ENCODE results near the gene RPEL1.
"Not testable (repeated sequence)": the region's sequence is repeated elsewhere in the genome, so short reads cannot be mapped to it uniquely, and the experiment has no call there.

RPEL1 gene

GRCh38 chr10:103245587-103245986, at the start of gene RPEL1:
Gene RPEL1, plus strand, starts transcription at chr10:103245887. Its CDS starts 110 bp downstream, at chr10:103245997.
- DNase-seq (ENCODE audit: low spot score): not testable (repeated sequence)

GRCh38 chr10:103196516-103196915, 49.2 kb upstream of the RPEL1 start:
- no peak for DNase-seq (ENCODE audit: low spot score)
- TF ChIP-seq CTCF (IDR thresholded peaks at IDR 0.05; ENCODE audit: extremely low read depth, missing control alignments): no peak

- no peak for DNase-seq (ENCODE audit: low spot score)
- no peak for TF ChIP-seq CTCF (IDR thresholded peaks at IDR 0.05; ENCODE audit: extremely low read depth, missing control alignments)
Observed at GRCh38 chr10:103197174-103197573, 48.5 kb upstream of the RPEL1 start.

- TF ChIP-seq CTCF (IDR thresholded peaks at IDR 0.05; ENCODE audit: extremely low read depth, missing control alignments): no peak
- DNase-seq (ENCODE audit: low spot score): no peak
Observed at GRCh38 chr10:103197903-103198302, 47.8 kb upstream of the RPEL1 start.

- no peak for DNase-seq (ENCODE audit: low spot score)
Observed at GRCh38 chr10:103198648-103199047, 47.0 kb upstream of the RPEL1 start.

GRCh38 chr10:103199488-103199887, 46.2 kb upstream of the RPEL1 start:
- TF ChIP-seq CTCF (IDR thresholded peaks at IDR 0.05; ENCODE audit: extremely low read depth, missing control alignments): no peak
- no peak for DNase-seq (ENCODE audit: low spot score)

More at GRCh38 chr10:103198648-103199047, 47.0 kb upstream of the RPEL1 start:
- TF ChIP-seq CTCF (IDR thresholded peaks at IDR 0.05; ENCODE audit: extremely low read depth, missing control alignments): no peak

- no peak for DNase-seq (ENCODE audit: low spot score)
Observed at GRCh38 chr10:103202319-103202718, 43.4 kb upstream of the RPEL1 start.

More at GRCh38 chr10:103202319-103202718, 43.4 kb upstream of the RPEL1 start:
- no peak for TF ChIP-seq CTCF (IDR thresholded peaks at IDR 0.05; ENCODE audit: extremely low read depth, missing control alignments)
